NCI-H1417 (cell line): ENCODE data around the gene SRD5A1.

Source experiments
- DNase-seq, 3 experiments: peaks; one replicate each; lab custom pipeline; 2025; lab: John Stamatoyannopoulos, UW

The SRD5A1 gene, protein sequence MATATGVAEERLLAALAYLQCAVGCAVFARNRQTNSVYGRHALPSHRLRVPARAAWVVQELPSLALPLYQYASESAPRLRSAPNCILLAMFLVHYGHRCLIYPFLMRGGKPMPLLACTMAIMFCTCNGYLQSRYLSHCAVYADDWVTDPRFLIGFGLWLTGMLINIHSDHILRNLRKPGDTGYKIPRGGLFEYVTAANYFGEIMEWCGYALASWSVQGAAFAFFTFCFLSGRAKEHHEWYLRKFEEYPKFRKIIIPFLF

DNA sequence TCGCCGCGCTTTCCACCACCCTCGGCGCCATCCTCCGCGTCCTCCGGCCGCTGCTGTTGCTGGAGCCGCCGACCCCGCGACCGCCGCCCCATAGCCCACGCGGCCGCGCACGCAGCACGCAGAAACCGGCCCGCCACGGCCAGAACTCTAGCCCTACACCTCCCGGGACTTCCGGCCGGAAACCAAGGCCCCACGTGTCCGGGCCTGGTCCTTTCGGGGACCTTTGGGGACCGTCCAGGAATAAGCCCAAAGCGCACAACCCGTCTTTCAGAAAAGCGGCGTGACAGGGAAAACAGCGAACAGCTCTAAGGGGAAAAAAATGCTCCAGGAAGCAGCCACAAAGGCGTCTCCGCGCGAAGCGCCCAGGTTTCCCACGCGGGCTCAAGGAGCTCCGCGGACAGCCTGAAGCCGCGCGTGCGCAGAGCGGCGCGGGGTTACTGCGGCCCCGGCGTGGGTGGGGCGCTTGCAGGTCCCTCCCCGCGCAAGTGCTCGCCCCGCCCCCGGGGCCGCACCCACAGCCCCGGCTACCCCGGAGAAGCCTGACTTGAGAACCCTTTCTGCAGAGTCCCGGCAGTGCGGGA, at the start of gene SRD5A1, which contains the start of gene NSUN2:
Gene SRD5A1 (plus strand): TSS at position 553 of the 581 bp plus-strand sequence. CDS start 137 bp downstream, outside the sequence.
Gene NSUN2 (minus strand): TSS at position 157 of the 581 bp plus-strand sequence. CDS start 65 bp downstream, at position 92.
- peak; percentile 93 to 99 (median 99) for DNase-seq

GRCh38 chr5:6584101-6584645, 49.1 kb upstream of the SRD5A1 start:
- peak in 1 of 3 experiments; percentile 19 for DNase-seq

GRCh38 chr5:6584727-6585126, 48.5 kb upstream of the SRD5A1 start:
- no peak for DNase-seq

DNA sequence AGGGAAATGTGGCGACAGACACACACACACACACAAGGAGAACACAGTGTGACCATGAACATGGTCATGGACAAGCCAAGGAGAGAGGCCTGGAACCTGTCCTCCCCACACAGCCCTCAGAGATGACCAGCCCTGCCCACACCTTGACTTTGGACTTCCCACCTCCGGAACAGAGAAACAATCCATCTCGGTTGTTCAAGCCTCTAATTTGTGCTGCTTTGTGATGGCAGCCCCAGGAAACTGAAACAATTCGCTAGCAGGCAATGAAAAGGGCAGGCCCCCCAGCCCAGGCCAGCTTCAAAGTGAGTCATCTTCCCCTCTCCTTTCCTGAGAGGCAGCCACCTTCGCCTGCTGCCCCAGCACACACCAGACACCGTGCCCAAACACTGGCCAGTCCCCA, 48.1 kb upstream of the SRD5A1 start:
- no peak for DNase-seq

- no peak for DNase-seq
Measured at GRCh38 chr5:6585939-6586646, 47.1 kb upstream of the SRD5A1 start.

DNA sequence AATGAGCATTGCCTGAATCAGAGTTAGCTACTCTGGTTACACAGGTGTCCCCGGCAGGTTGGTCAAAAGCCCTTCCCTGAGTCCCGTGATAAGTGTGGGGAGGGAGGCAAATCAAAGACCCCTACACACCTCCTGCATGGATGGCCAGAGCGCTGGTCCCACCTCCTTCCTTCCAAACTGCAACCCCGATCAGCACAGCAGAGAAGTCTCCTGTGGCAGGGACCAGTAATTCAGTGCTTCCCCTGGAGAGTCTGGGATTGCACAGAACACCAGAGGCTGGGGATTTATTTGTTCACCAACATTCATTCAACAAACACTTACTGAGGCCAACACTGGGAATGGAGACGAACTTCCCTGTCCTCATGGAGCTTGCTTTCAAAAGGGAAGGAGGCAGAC, 46.6 kb upstream of the SRD5A1 start:
- DNase-seq, result no peak

GRCh38 chr5:6587171-6587570, 46.1 kb upstream of the SRD5A1 start:
- no peak for DNase-seq

DNA sequence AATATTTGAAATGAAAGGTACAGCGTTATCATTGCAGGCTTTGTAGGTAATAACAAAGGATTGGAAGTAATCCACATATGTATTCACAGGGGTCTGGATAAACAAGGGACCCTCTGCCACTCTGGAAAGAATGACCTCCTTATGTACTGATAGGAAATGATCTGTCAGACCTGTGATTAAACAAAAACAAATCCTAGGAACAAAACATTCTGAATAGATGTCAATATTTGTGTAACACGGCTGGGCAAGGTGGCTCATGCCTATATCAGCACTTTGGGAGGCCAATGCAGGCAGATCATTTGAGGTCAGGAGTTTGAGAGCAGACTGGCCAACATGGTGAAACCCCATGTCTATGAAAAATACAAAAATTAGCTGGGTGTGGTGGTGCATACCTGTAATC, 42.7 kb upstream of the SRD5A1 start:
- no peak for DNase-seq

GRCh38 chr5:6591671-6592288, 41.5 kb upstream of the SRD5A1 start:
- DNase-seq, result no peak

GRCh38 chr5:6592601-6593000, 40.6 kb upstream of the SRD5A1 start:
- no peak for DNase-seq

GRCh38 chr5:6593148-6594016, 39.9 kb upstream of the SRD5A1 start:
- DNase-seq, result no peak

DNA sequence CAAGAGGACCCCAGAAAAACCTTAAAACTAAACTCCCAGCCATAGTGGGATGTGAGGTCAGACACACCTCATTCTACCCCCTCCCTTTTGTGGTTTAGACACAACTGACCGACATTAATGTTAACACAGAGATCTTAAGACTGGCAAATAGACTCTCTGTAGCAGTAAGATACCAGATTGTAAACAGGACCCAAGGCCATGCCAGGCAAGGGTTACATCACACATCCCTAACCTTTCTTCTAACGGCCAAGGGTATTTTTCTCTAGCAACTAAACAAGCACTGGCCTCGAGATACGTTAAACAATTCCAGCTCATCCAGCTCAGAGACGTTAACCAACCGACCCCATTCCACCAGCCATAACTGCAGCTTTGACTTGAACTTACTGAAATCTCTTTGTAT, 39.2 kb upstream of the SRD5A1 start:
- DNase-seq, result no peak

DNA sequence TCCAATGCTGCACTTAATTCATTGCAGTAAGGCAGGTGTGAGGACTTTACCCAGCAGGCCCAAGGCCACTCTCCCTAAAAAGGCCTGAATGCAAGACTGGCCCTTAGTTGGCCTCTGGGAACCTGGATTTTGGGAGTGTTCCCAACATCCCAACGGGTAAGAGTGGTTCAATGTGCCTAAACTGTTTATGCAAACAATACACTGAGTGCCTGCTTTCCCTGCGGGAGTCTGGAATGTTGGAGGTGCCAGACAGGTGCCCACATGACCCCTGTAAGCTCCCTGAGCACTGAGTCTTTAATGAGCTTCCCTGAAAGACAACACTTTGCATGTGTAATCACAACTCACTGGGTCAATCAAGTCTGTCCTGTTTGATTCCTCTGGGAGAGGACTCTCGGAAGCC, 37.8 kb upstream of the SRD5A1 start:
- DNase-seq, result no peak

DNA sequence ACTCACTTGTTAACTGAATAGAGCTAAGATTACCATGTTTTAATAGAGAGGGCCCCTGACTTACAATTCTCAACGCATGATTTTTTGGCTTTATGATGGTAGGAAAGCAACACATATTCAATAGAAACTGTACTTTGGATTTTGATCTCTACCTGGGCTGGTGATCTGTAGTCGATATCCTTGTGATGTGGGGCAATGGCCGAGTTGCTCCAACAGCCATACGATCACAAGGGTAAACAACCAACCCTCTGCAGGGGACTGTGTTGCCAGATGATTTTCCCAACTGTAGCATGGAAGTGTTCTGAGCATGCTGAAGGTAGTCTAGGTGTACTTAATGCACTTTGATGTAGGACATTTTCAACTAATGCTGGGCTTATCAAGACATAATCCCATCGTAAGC, 36.9 kb upstream of the SRD5A1 start:
- DNase-seq, result no peak

DNA sequence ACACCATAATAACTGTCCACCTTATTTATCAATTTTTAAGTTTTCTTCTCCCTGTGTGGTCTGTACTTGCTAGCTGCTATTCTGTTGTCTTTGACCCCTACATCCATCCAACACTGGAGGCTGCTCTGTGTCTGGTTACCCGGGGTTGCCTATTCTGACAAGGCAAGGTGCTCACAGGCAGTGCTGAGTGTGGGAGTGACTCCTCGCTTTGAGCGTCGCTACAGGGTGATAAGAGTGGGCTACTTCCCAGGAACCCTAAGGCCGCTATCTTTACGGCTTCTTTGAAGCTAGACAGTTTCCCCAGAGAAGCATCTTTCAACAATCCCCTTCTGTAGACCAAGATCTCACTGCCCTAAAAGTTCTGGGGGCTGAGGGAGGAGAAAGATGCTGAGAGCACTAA, 35.7 kb upstream of the SRD5A1 start:
- DNase-seq, result no peak

DNA sequence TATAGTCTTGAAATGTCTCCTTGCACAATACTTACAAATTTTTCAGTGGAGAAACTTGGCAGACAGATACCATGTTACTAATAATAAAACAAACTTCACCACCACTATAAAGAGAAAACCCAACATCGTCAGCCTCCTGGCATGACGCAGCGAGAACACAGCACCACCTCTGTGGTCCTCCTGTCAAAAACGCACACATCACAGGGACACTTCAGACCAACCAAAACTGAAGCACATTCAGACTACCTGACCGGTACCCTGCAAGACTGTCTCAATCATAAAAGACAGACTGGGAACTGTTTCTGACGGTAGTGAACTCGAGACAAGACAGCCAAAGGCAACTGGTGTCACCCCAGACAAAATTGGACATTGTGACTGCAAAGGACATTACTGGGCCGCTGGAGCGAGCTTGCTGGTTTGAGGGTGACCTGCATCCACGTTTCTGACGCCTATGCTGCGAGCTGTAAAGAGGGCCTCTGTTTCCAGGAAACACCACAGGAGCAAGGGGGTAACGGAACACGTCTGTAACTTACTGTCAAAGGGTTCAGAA, 34.8 kb upstream of the SRD5A1 start:
- no peak for DNase-seq

DNA sequence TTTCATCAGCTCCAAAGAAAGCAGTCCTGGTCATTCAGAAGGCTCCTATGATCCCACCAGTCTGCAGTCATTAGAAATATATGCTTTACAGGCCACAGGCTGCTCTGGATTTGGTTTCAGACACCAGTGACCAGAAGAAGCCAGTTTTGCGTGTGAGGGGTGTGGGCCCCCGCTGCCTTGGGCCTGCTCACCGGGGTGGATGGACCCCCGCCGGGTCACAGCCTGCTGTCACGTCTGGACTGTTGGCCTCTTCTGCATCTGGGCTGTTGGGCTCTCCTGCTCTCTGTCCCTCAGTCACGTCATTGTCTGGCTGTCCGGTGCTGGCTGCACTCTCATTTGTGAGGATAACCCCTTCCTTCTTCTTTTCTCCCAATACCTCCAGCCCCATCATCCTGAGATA, 33.5 kb upstream of the SRD5A1 start:
- no peak for DNase-seq

DNA sequence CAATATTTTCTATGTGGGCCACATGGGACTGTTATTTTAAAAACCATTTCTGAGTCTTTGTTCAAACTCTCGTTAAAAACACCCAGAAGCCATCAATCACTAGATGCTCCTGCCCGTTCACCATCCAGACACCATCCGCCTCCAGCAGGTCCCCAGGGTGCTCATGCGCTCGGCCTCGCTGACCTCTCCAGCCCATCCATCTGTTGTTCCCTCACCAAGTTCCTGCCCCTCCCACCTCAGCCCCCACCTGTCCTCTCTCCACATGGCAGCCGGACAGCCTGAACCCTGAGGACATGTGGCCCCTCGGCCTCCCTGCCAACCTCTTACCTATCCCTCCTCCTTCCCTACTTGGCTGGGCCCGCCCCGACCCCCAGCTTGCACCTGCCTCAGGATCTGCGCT, 32.0 kb upstream of the SRD5A1 start:
- no peak for DNase-seq

DNA sequence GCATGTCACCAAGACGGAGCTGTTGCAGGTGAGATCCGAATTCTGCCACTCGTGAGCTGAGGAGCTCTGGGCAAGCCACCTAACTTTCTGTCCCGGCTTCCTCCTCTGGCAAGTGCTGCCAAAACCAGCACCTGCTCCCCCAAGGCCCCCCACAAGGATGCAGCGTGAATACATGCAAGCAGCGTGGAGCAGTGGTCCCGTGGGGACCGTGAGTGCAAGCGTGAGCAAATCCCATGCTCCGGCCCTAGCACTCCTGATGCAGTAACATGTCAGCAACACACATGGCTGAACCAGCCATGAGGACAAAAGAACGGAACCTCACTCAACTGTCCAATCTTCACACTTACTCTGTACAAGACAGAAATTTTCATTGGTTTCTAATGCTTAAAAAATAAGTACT, 31.4 kb upstream of the SRD5A1 start:
- no peak for DNase-seq

- no peak for DNase-seq
Measured at GRCh38 chr5:6602441-6602840, 30.8 kb upstream of the SRD5A1 start.

- DNase-seq, result no peak
Measured at GRCh38 chr5:6603643-6604042, 29.6 kb upstream of the SRD5A1 start.
